Ishikawa (cell line): ENCODE data around the gene ABRAXAS1.

ENCODE experiments used
- CEBPB ChIP-seq: IDR thresholded peaks from 2 replicates; pipeline ENCODE4 v1.6.1; 2012
- CREB1 ChIP-seq: IDR thresholded peaks from 2 replicates; pipeline ENCODE4 v1.6.1; 2012; ENCODE audit warnings: low read depth
- EP300 ChIP-seq: IDR thresholded peaks from 2 replicates; pipeline ENCODE4 v1.6.1; 2012; ENCODE audit warnings: borderline replicate concordance
- FOXM1 ChIP-seq: IDR thresholded peaks from 2 replicates; pipeline ENCODE4 v1.6.1; 2012; ENCODE audit warnings: low read depth, borderline replicate concordance
- RAD21 ChIP-seq: IDR thresholded peaks from 2 replicates; pipeline ENCODE4 v1.6.1; 2012; ENCODE audit warnings: low read depth
- TAF1 ChIP-seq: IDR thresholded peaks from 2 replicates; pipeline ENCODE4 v1.6.1; 2012; ENCODE audit warnings: low read depth, mild to moderate bottlenecking
- TCF12 ChIP-seq: IDR thresholded peaks from 2 replicates; pipeline ENCODE4 v1.6.1; 2012; ENCODE audit warnings: low read depth
- TEAD4 ChIP-seq: IDR thresholded peaks from 2 replicates; pipeline ENCODE4 v1.6.1; 2012
- ZBTB7A ChIP-seq: IDR thresholded peaks from 2 replicates; pipeline ENCODE4 v1.6.1; 2012; ENCODE audit warnings: low read depth
- TF ChIP-seq, protein P1 (sequence below): IDR thresholded peaks from 2 replicates; pipeline ENCODE4 v1.6.1; 2012; ENCODE audit warnings: low read depth, mild to moderate bottlenecking
- TF ChIP-seq, protein P2 (sequence below): IDR thresholded peaks from 2 replicates; pipeline ENCODE4 v1.6.1; 2012
- TF ChIP-seq, protein P3 (sequence below): IDR thresholded peaks from 2 replicates; pipeline ENCODE4 v1.6.1; 2012

DNA sequence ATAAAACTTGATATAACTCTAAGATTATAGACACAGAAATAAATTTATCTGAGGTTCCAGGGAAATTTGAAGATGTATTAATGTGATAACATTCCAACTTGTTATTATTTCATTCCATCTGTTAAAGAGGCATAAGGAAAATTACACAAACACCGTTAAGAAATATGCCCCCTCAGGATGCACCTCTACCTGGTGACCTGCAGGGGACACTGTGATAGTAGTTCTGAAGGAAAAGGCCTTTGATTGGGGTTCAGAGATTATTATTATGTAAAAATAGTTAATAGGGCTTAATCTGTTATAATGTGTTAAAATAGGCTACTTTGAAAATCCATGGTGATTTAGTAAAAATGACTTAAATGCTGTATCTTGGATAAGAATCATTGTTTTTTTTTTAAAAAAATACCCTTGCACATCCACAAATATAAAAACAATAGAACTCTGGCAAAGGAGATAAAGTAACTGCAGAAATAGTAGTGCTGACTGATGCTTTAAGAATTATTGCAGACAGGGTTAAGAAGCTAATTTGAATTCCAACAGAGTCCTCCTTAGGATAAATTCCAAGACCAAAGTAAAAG is 6.1 kb upstream of the ABRAXAS1 start:
- TF ChIP-seq TAF1: no peak
- TF ChIP-seq TEAD4: no peak
- TF ChIP-seq, protein P1, sequence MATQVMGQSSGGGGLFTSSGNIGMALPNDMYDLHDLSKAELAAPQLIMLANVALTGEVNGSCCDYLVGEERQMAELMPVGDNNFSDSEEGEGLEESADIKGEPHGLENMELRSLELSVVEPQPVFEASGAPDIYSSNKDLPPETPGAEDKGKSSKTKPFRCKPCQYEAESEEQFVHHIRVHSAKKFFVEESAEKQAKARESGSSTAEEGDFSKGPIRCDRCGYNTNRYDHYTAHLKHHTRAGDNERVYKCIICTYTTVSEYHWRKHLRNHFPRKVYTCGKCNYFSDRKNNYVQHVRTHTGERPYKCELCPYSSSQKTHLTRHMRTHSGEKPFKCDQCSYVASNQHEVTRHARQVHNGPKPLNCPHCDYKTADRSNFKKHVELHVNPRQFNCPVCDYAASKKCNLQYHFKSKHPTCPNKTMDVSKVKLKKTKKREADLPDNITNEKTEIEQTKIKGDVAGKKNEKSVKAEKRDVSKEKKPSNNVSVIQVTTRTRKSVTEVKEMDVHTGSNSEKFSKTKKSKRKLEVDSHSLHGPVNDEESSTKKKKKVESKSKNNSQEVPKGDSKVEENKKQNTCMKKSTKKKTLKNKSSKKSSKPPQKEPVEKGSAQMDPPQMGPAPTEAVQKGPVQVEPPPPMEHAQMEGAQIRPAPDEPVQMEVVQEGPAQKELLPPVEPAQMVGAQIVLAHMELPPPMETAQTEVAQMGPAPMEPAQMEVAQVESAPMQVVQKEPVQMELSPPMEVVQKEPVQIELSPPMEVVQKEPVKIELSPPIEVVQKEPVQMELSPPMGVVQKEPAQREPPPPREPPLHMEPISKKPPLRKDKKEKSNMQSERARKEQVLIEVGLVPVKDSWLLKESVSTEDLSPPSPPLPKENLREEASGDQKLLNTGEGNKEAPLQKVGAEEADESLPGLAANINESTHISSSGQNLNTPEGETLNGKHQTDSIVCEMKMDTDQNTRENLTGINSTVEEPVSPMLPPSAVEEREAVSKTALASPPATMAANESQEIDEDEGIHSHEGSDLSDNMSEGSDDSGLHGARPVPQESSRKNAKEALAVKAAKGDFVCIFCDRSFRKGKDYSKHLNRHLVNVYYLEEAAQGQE: no peak
- TF ChIP-seq RAD21: peak; percentile 71
- TF ChIP-seq EP300: no peak
- TF ChIP-seq CEBPB: no peak
- TF ChIP-seq, protein P2, sequence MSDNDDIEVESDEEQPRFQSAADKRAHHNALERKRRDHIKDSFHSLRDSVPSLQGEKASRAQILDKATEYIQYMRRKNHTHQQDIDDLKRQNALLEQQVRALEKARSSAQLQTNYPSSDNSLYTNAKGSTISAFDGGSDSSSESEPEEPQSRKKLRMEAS: no peak
- TF ChIP-seq, protein P3, sequence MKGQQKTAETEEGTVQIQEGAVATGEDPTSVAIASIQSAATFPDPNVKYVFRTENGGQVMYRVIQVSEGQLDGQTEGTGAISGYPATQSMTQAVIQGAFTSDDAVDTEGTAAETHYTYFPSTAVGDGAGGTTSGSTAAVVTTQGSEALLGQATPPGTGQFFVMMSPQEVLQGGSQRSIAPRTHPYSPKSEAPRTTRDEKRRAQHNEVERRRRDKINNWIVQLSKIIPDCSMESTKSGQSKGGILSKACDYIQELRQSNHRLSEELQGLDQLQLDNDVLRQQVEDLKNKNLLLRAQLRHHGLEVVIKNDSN: no peak
- no peak for TF ChIP-seq ZBTB7A
- no peak for TF ChIP-seq FOXM1
- no peak for TF ChIP-seq CREB1
- TF ChIP-seq TCF12: no peak
